Measurements from ENCODE around the gene UBQLN4. TPM values are rescaled to one million over a fixed set of nuclear protein-coding genes. Genes with fewer than 3 reads are reported as not detected.

The UBQLN4 gene
- polyA plus RNA-seq, 3 donors = 2.3 to 15.9 (median 2.9) TPM

DNA sequence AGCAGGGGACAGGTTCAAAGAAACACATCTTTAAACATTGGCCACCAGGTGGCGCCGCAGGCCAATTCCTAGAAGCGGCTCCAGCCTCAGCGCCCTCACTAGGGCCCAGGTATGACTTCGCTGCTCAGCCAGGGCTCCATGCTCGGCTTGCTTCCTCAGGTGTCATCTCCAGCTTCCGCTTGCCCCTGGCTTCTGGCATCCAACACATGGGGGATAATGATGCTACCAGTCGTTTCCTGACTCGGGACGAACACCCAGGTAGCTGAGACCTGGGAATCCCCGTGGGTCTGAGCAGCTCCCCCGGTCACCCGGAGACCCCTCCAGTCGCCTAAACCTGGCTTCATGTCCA lies 37.2 kb upstream of the UBQLN4 start:
- Mint-ChIP-seq H3K27ac (peak overlapping the region; percentile 87 to 97 (median 93)), H3K4me3 (peak overlapping the region in 1 of 2 donors; percentile 84), H3K4me1 (peaks cover 22% of the 10 kb centered on the region), H3K27me3 (ENCODE audit: low read depth in 3 of 3) (peaks cover 66 to 82% (median 76%) of the 10 kb centered on the region in 3 donors), H3K36me3 (no peaks in the 10 kb centered on the region), H3K9me3 (peaks cover 0 to 10% (median 0%) of the 10 kb centered on the region in 7 donors)
- TF ChIP-seq, protein P1, sequence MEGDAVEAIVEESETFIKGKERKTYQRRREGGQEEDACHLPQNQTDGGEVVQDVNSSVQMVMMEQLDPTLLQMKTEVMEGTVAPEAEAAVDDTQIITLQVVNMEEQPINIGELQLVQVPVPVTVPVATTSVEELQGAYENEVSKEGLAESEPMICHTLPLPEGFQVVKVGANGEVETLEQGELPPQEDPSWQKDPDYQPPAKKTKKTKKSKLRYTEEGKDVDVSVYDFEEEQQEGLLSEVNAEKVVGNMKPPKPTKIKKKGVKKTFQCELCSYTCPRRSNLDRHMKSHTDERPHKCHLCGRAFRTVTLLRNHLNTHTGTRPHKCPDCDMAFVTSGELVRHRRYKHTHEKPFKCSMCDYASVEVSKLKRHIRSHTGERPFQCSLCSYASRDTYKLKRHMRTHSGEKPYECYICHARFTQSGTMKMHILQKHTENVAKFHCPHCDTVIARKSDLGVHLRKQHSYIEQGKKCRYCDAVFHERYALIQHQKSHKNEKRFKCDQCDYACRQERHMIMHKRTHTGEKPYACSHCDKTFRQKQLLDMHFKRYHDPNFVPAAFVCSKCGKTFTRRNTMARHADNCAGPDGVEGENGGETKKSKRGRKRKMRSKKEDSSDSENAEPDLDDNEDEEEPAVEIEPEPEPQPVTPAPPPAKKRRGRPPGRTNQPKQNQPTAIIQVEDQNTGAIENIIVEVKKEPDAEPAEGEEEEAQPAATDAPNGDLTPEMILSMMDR (IDR thresholded peaks at IDR 0.05) = peak; percentile 97
- Histone ChIP-seq H4K20me1 (ENCODE audit: insufficient read depth, low read length) (no peaks in the 10 kb centered on the region), H3K4me1 (ENCODE audit: control insufficient read depth in 1 of 2, insufficient read depth in 2 of 2, low read length in 2 of 2) (peaks cover 20 to 21% of the 10 kb centered on the region in 2 donors), H2AFZ (ENCODE audit: insufficient read depth, low read depth, low read length, poor library complexity, severe bottlenecking) (peak overlapping the region; percentile 1), H3K27me3 (ENCODE audit: control insufficient read depth in 2 of 2, insufficient read depth in 2 of 2, low read length in 2 of 2) (peaks cover 10 to 62% of the 10 kb centered on the region in 2 donors), H3K9me3 (replicated peaks in 1 of 2; ENCODE audit: control insufficient read depth in 1 of 2, insufficient read depth in 1 of 2, low read length in 2 of 2) (no peaks in the 10 kb centered on the region), H3K27ac (ENCODE audit: low read depth in 1 of 2, low read length in 2 of 2) (peak overlapping the region; percentile 53 to 88), H3K36me3 (replicated peaks in 1 of 2; ENCODE audit: control insufficient read depth in 1 of 2, insufficient read depth in 2 of 2, low read length in 2 of 2) (no peaks in the 10 kb centered on the region), H3K79me2 (ENCODE audit: insufficient read depth, low read length) (no peaks in the 10 kb centered on the region), H3K9ac (ENCODE audit: insufficient read depth, low read length, poor library complexity, severe bottlenecking) (peak overlapping the region; percentile 28), H3K4me3 (replicated peaks in 1 of 3; ENCODE audit: low read depth in 2 of 3, low read length in 3 of 3) (peak overlapping the region in 1 of 3 experiments; percentile 60), H3K4me2 (replicated peaks; ENCODE audit: extremely low read depth, low read length, poor library complexity, severe bottlenecking) (peak overlapping the region; percentile 67)
- DNase-seq = peak; percentile 67 to 86 (median 81)
- 50% methylated on average over 14 of the region's 14 CpGs for WGBS (ENCODE audit: insufficient coverage)
- intact Hi-C loops (cut with micrococcal nuclease) = loop anchor here (1.0 to 10.0 kb wide), 4 partner anchors 39 to 136 kb away; no protein-coding TSS in a partner anchor

DNA sequence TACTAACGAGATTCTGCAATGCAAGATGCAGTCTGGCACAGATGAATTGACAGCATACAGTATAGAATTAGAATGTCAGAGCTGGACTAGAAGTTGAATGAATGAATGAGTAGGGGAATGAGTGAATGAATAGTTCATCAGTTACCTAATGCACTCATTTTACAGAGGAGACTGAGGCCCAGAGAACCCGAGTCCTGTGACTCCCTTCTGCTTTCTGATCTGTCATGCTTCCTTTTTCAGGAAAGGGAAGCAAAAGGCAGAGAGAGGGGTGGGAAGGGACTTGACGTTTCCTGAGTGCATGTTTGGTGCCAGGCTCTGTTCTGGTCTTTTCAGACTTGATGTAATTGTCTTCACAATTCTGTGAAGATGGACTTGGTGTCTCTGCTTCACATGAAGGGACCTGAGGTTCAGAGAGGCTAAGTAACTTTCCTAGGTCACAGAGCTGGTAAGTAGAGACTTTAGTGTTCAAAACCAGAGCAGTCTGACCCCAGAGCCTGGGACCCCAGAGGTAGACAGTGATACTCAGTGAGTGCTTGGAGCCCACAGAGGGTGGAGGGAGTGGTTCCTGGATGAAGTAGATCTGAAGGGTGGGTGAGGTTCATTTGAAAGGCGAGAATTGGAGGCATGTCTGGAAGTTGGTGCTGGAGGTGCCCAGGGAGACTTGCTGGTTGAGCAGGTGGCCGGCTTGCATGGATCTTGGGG lies 36.7 kb upstream of the UBQLN4 start:
- intact Hi-C loops (cut with micrococcal nuclease) = loop anchor here (1.0 to 10.0 kb wide), 4 partner anchors 40 to 137 kb away; no protein-coding TSS in a partner anchor
- no peaks in the 10 kb centered on the region for H4K20me1 ChIP-seq (ENCODE audit: insufficient read depth, low read length)
- peak overlapping the region; percentile 67 for H3K4me2 ChIP-seq (replicated peaks; ENCODE audit: extremely low read depth, low read length, poor library complexity, severe bottlenecking)
- peak overlapping the region in 1 of 3 experiments; percentile 60 for H3K4me3 ChIP-seq (replicated peaks in 1 of 3; ENCODE audit: low read depth in 2 of 3, low read length in 3 of 3)
- H3K36me3 Mint-ChIP-seq = no peaks in the 10 kb centered on the region
- WGBS (ENCODE audit: insufficient coverage) = 14% methylated on average over 3 of the region's 5 CpGs
- H3K27ac ChIP-seq (ENCODE audit: low read depth in 1 of 2, low read length in 2 of 2) = peak overlapping the region; percentile 53 to 88
- TF ChIP-seq, protein P1 (IDR thresholded peaks at IDR 0.05) = no peak
- peaks cover 66 to 82% (median 76%) of the 10 kb centered on the region in 3 donors for H3K27me3 Mint-ChIP-seq (ENCODE audit: low read depth in 3 of 3)
- peak; percentile 81 to 91 (median 85) for DNase-seq
- peaks cover 0 to 9% (median 0%) of the 10 kb centered on the region in 7 donors for H3K9me3 Mint-ChIP-seq
- H3K27me3 ChIP-seq (ENCODE audit: control insufficient read depth in 2 of 2, insufficient read depth in 2 of 2, low read length in 2 of 2) = peaks cover 6 to 60% of the 10 kb centered on the region in 2 donors
- H3K4me3 Mint-ChIP-seq = peak overlapping the region; percentile 61 to 84
- H3K4me1 Mint-ChIP-seq = peaks cover 21% of the 10 kb centered on the region
- peak overlapping the region; percentile 1 for H2AFZ ChIP-seq (ENCODE audit: insufficient read depth, low read depth, low read length, poor library complexity, severe bottlenecking)
- H3K4me1 ChIP-seq (ENCODE audit: control insufficient read depth in 1 of 2, insufficient read depth in 2 of 2, low read length in 2 of 2) = peaks cover 20 to 21% of the 10 kb centered on the region in 2 donors
- H3K9ac ChIP-seq (ENCODE audit: insufficient read depth, low read length, poor library complexity, severe bottlenecking) = peak overlapping the region; percentile 28
- peak overlapping the region; percentile 87 to 97 (median 93) for H3K27ac Mint-ChIP-seq
- H3K36me3 ChIP-seq (replicated peaks in 1 of 2; ENCODE audit: control insufficient read depth in 1 of 2, insufficient read depth in 2 of 2, low read length in 2 of 2) = no peaks in the 10 kb centered on the region
- H3K79me2 ChIP-seq (ENCODE audit: insufficient read depth, low read length) = no peaks in the 10 kb centered on the region
- no peaks in the 10 kb centered on the region for H3K9me3 ChIP-seq (replicated peaks in 1 of 2; ENCODE audit: control insufficient read depth in 1 of 2, insufficient read depth in 1 of 2, low read length in 2 of 2)
